Keratinocyte (primary cell): ENCODE results near the gene KSR1. TPM values are rescaled to one million over a fixed set of nuclear protein-coding genes. Genes with fewer than 3 reads are reported as not detected.
"Not testable (repeated sequence)": the region's sequence is repeated elsewhere in the genome, so short reads cannot be mapped to it uniquely, and the experiment has no call there.

Source experiments
- DNase-seq: peaks from one replicate; pipeline ENCODE4 v3.0.0-alpha.2; 2011; ENCODE audit warnings: low read depth, missing footprints, low spot score
- FAIRE-seq: peaks from 2 replicates; lab custom pipeline; 2011; peaks lifted over from hg19 to GRCh38; lab: Jason Lieb, UNC
- H2AFZ ChIP-seq: 2 replicates; pipeline ENCODE4 v1.6.0; 2012; ENCODE audit warnings: low read length, control low read depth, inconsistent platforms; ENCODE audit not compliant: control insufficient read depth
- H3K27ac ChIP-seq: 2 replicates; pipeline ENCODE4 v1.5.1; 2011; ENCODE audit warnings: low read length; ENCODE audit not compliant: control insufficient read depth, insufficient read depth
- H3K27me3 ChIP-seq: 3 replicates; pipeline ENCODE4 v1.6.0; 2011; ENCODE audit warnings: low read length; ENCODE audit not compliant: control insufficient read depth, insufficient read depth; ENCODE audit errors: extremely low read depth
- H3K36me3 ChIP-seq, 2 experiments: 2 replicates in 1 of 2; 3 replicates in 1 of 2; pipeline ENCODE4 v1.5.1; 2011; ENCODE audit warnings: low read length in 2 of 2, mild to moderate bottlenecking in 1 of 2; ENCODE audit not compliant: control insufficient read depth in 2 of 2, insufficient read depth in 2 of 2; ENCODE audit errors: extremely low read depth in 1 of 2
- H3K4me1 ChIP-seq: 3 replicates; pipeline ENCODE4 v1.5.1; 2011; ENCODE audit warnings: low read length; ENCODE audit not compliant: control insufficient read depth, insufficient read depth; ENCODE audit errors: extremely low read depth
- H3K4me2 ChIP-seq: 3 replicates; pipeline ENCODE4 v1.6.0; 2011; ENCODE audit warnings: low read depth, low read length; ENCODE audit not compliant: control insufficient read depth, insufficient read depth; ENCODE audit errors: extremely low read depth
- H3K4me3 ChIP-seq, 3 experiments: fragments of 200-600 bp in 1 of 3; sonication (generic) in 1 of 3; 2 replicates in 2 of 3; 3 replicates in 1 of 3; pipeline ENCODE4 v1.5.1; 2011 to 2016; ENCODE audit warnings: low read length in 3 of 3, mild to moderate bottlenecking in 3 of 3, control low read depth in 2 of 3, inconsistent platforms in 1 of 3, low read depth in 1 of 3, mixed read lengths in 1 of 3, mixed run types in 1 of 3, moderate library complexity in 1 of 3; ENCODE audit not compliant: control insufficient read depth in 2 of 3, insufficient read depth in 2 of 3; ENCODE audit errors: extremely low read depth in 1 of 3
- H3K79me2 ChIP-seq: 2 replicates; pipeline ENCODE4 v1.6.0; 2012; ENCODE audit warnings: low read length; ENCODE audit not compliant: control insufficient read depth, insufficient read depth
- H3K9ac ChIP-seq: 3 replicates; pipeline ENCODE4 v1.6.0; 2011; ENCODE audit warnings: low read length; ENCODE audit not compliant: control insufficient read depth, insufficient read depth; ENCODE audit errors: extremely low read depth
- H3K9me1 ChIP-seq: 3 replicates; pipeline ENCODE4 v1.6.0; 2011; ENCODE audit warnings: low read length; ENCODE audit not compliant: control insufficient read depth, insufficient read depth; ENCODE audit errors: extremely low read depth
- H3K9me3 ChIP-seq: 2 replicates; pipeline ENCODE4 v1.5.1; 2012; ENCODE audit warnings: low read depth, low read length; ENCODE audit not compliant: control insufficient read depth
- H4K20me1 ChIP-seq: 3 replicates; pipeline ENCODE4 v1.6.0; 2011; ENCODE audit warnings: low read length; ENCODE audit not compliant: control insufficient read depth, insufficient read depth; ENCODE audit errors: extremely low read depth
- CTCF ChIP-seq, 3 experiments: IDR thresholded peaks in 1 of 3; conservative IDR thresholded peaks in 1 of 3; optimal IDR thresholded peaks in 1 of 3; 2 replicates in 2 of 3; 3 replicates in 1 of 3; pipeline versions ENCODE3 to v1.5.1; 2011; ENCODE audit warnings: low read length in 3 of 3, mild to moderate bottlenecking in 3 of 3, moderate library complexity in 2 of 3, control low read depth in 1 of 3, inconsistent platforms in 1 of 3; ENCODE audit not compliant: insufficient read depth in 2 of 3; ENCODE audit errors: extremely low read depth in 1 of 3
- EZH2 ChIP-seq: IDR thresholded peaks from one replicate; pipeline ENCODE4 v1.6.1; 2012; ENCODE audit warnings: inconsistent platforms, mild to moderate bottlenecking, low read length, moderate library complexity
- dilution Hi-C: fragments of 300-500 bp; cut with MboI; formaldehyde crosslinking; loops from one replicate; pipeline ENCODE4 v1.7.0; 2020; ENCODE audit warnings: low sequenced_read_pairs; ENCODE audit not compliant: extremely low pct_ligation_motif_present
- polyA plus RNA-seq, 5 experiments: library from polyadenylated mRNA; depleted of rRNA in 3 of 5; stranded (reverse) in 3 of 5; stranded (forward) in 1 of 5; unstranded in 1 of 5; fragments of >200 nt; gene quantifications; 1 replicate in 1 of 5; 2 replicates in 3 of 5; 3 replicates in 1 of 5; pipeline versions ENCODE4 v1.2.1 to v1.2.3, GENCODE V29; 2011 to 2012; ENCODE audit warnings: missing spikeins in 2 of 5, low read depth in 1 of 5, low replicate concordance in 1 of 5

The KSR1 gene
- polyA plus RNA-seq, 1 donor (not counting 4 experiments of a cell fraction or from before 2014, with no cell fraction given) = 1.3 TPM

GRCh38 chr17:27464431-27464830 lies 8.2 kb downstream of the KSR1 start:
- TF ChIP-seq EZH2 (no peak), CTCF (optimal IDR thresholded peaks at IDR 0.05 in 1 of 3, IDR thresholded peaks at IDR 0.05 in 1 of 3, conservative IDR thresholded peaks at IDR 0.05 in 1 of 3; ENCODE audit: extremely low read depth in 1 of 3, insufficient read depth in 2 of 3, low read length in 3 of 3) (no peak)
- Histone ChIP-seq H3K9ac (no peak overlapping the region), H4K20me1 (no peaks in the 10 kb centered on the region), H3K27ac (no peak overlapping the region), H2AFZ (no peak overlapping the region), H3K9me1 (no peaks in the 10 kb centered on the region), H3K4me3 (no peak overlapping the region), H3K4me1 (no peaks in the 10 kb centered on the region), H3K36me3 (no peaks in the 10 kb centered on the region), H3K27me3 (peaks cover 3% of the 10 kb centered on the region), H3K79me2 (no peaks in the 10 kb centered on the region), H3K9me3 (no peaks in the 10 kb centered on the region), H3K4me2 (no peak overlapping the region)
- dilution Hi-C loops = no loop called here
- FAIRE-seq = no peak
- no peak for DNase-seq

GRCh38 chr17:27465875-27466274 lies 9.6 kb downstream of the KSR1 start:
- H2AFZ ChIP-seq, H4K20me1 ChIP-seq, H3K27me3 ChIP-seq, FAIRE-seq, H3K36me3 ChIP-seq, H3K4me3 ChIP-seq, H3K27ac ChIP-seq, H3K9ac ChIP-seq, H3K9me3 ChIP-seq, H3K79me2 ChIP-seq, H3K4me2 ChIP-seq, H3K9me1 ChIP-seq, dilution Hi-C loops, DNase-seq, H3K4me1 ChIP-seq: not testable (repeated sequence)

- Histone ChIP-seq H3K27ac (no peak overlapping the region), H2AFZ (no peak overlapping the region), H3K36me3 (no peaks in the 10 kb centered on the region), H3K9ac (no peak overlapping the region), H3K4me1 (peaks cover 5% of the 10 kb centered on the region), H3K4me3 (no peak overlapping the region), H3K4me2 (no peak overlapping the region), H3K9me3 (no peaks in the 10 kb centered on the region), H4K20me1 (no peaks in the 10 kb centered on the region), H3K27me3 (no peaks in the 10 kb centered on the region), H3K9me1 (no peaks in the 10 kb centered on the region), H3K79me2 (no peaks in the 10 kb centered on the region)
- dilution Hi-C loops = no loop called here
- TF ChIP-seq EZH2 = no peak
- no peak for TF ChIP-seq CTCF (optimal IDR thresholded peaks at IDR 0.05 in 1 of 3, IDR thresholded peaks at IDR 0.05 in 1 of 3, conservative IDR thresholded peaks at IDR 0.05 in 1 of 3; ENCODE audit: extremely low read depth in 1 of 3, insufficient read depth in 2 of 3, low read length in 3 of 3)
- no peak for DNase-seq
- no peak for FAIRE-seq
Measured at GRCh38 chr17:27466376-27466742, 10.1 kb downstream of the KSR1 start.
